Adrenal gland (tissue), 12 donors: ENCODE data around the gene GLIPR2. TPM values are rescaled to one million over a fixed set of nuclear protein-coding genes. Genes with fewer than 3 reads are reported as not detected.

ENCODE experiments used
- DNase-seq, 7 donors: peaks; one replicate each; pipeline ENCODE4 v3.0.0-alpha.2; 2019 to 2020
- H3K27ac ChIP-seq, 5 donors: fragments of 200-600 bp; sonication (generic) in 4 of 5; 1 replicate in 3 of 5; 2 replicates in 2 of 5; pipeline versions ENCODE4 v1.5.1 to v1.8.0; 2016 to 2020; ENCODE audit warnings: mild to moderate bottlenecking in 1 of 5
- H3K27me3 ChIP-seq: fragments of 200-600 bp; 2 replicates; pipeline ENCODE4 v1.8.0; 2021
- H3K36me3 ChIP-seq, 2 donors: fragments of 200-600 bp; replicated peaks in 1 of 2; 1 replicate in 1 of 2; 2 replicates in 1 of 2; pipeline versions ENCODE4 v1.5.1 to v1.8.0; 2018 to 2022
- H3K4me1 ChIP-seq, 2 donors: fragments of 200-600 bp; replicated peaks in 1 of 2; 1 replicate in 1 of 2; 2 replicates in 1 of 2; pipeline versions ENCODE4 v1.5.1 to v1.8.0; 2018 to 2021
- H3K4me3 ChIP-seq, 4 donors: fragments of 200-600 bp; sonication (generic) in 3 of 4; one replicate each; pipeline ENCODE4 v1.5.1; 2016 to 2018
- H3K9me3 ChIP-seq, 3 donors: fragments of 200-600 bp; sonication (generic) in 1 of 3; replicated peaks in 1 of 3; 1 replicate in 2 of 3; 2 replicates in 1 of 3; pipeline versions ENCODE4 v1.5.1 to v1.8.0; 2016 to 2021
- CTCF ChIP-seq, 6 experiments: fragments of 450-650 bp in 4 of 6; fragments of 200-600 bp in 2 of 6; sonication (generic) in 1 of 6; IDR thresholded peaks; 1 replicate in 5 of 6; 2 replicates in 1 of 6; pipeline versions ENCODE4 v1.5.1 to v1.8.0; 2016 to 2021; ENCODE audit warnings: antibody characterized with exemption in 6 of 6, mild to moderate bottlenecking in 2 of 6, moderate library complexity in 1 of 6
- POLR2A ChIP-seq, 2 donors: fragments of 450-650 bp; IDR thresholded peaks; one replicate each; pipeline ENCODE4 v1.6.1; 2017; ENCODE audit warnings: antibody characterized with exemption in 2 of 2, mild to moderate bottlenecking in 2 of 2, moderate library complexity in 1 of 2
- WGBS, 4 donors: extraction: QIAGEN DNeasy Blood & Tissue Kit in 2 of 4; methylation state at CpG; one replicate each; pipeline versions ENCODE4 v1.1.5 to v1.1.7; 2013 to 2017; 5-methylcytosine and 5-hydroxymethylcytosine counted together
- intact Hi-C, 2 donors: fragments of 100-400 bp; cut with DNase I; formaldehyde crosslinking; loops; one replicate each; pipeline versions ENCODE4 v1.14.1 to v1.15.0; 2022 to 2023
- polyA plus RNA-seq, 3 donors: library from polyadenylated mRNA; stranded (reverse); fragments of 200-250 nt in 2 of 3; fragments of 350-450 nt in 1 of 3; fragmentation: Illumina TruSeq in 1 of 3; extraction: RNeasy Lipid Tissue Mini Kit (QIAGEN cat#74804) in 1 of 3; gene quantifications; one replicate each; pipeline ENCODE4 v1.2.3, GENCODE V29; 2013 to 2014
- total RNA-seq, 9 donors: library from RNA; depleted of rRNA in 4 of 9; stranded (reverse); fragments of >200 nt in 4 of 9; fragments of 120-200 nt in 1 of 9; fragmentation: NEBNext Ultra II Directional in 1 of 9; extraction: Animal tissue kit (Norgen Biotek cat#: 25700) in 1 of 9; gene quantifications; one replicate each; pipeline versions ENCODE4 v1.1.0 to v1.2.4, GENCODE V29; 2013 to 2023
- donor health status: healthy with polysubstance abuse.
- donor health status: Bipolar disorder and iron deficiency.
- donor health status: DM: yes; HTN: yes; CAD: no.
- donor health status: DM: no; HTN: no; CAD: no.
- donor health status: DM: no; HTN: no; CAD: no.
- donor health status: DM: yes; HTN: yes; CAD: no.

Gene GLIPR2
- total and polyA plus RNA-seq, 12 donors: 16.1 to 56.3 (median 33.5) TPM

DNA sequence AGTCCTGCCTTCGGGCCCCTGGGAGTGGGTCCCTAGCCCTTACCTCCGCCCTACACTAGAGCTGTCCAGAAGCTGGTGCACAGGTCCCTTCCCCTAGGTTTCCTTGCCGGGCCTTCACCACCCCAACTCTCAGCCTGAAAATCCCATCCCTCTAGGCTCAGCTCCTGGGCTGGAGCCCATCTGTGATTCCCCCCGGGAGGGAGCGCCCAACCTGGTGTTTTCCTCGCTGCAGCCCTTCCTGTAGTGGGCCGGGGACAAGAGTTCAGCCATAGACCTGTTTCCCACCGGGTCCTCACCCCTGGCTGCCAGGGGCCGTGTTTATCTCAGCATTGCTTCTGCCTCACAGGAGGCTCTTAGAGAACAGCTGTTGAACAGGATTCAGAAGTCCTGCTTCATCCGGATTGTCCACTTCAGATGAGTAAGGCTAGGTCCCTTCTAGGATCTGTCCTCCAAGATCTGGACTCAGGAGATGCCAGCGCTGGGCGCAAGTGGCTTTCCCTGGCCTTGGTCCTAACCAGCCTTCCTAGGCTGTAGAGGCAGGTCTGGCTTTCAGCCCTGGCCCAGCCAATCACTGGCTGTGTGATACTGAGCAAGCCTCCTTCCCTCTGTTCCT is 965 bp downstream of the GLIPR2 start:
- peak in 2 of 7 donors; percentile 35 to 36 for DNase-seq
- intact Hi-C loops: no loop called here
- Histone ChIP-seq H3K36me3 (no peaks in the 10 kb centered on the region), H3K27me3 (no peaks in the 10 kb centered on the region), H3K4me3 (peak overlapping the region in 3 of 4 donors; percentile 34 to 89 (median 41)), H3K9me3 (no peaks in the 10 kb centered on the region), H3K27ac (peak overlapping the region in 1 of 5 donors; percentile 67), H3K4me1 (peaks cover 12 to 37% of the 10 kb centered on the region in 2 donors)
- TF ChIP-seq POLR2A (IDR thresholded peaks at IDR 0.05) (no peak), CTCF (IDR thresholded peaks at IDR 0.05) (no peak)
- 25 to 35% (median 31%) methylated on average over 3 to 12 of the region's 12 CpGs for WGBS, 4 donors

GRCh38 chr9:36138496-36138895 is 2.0 kb downstream of the GLIPR2 start:
- H3K27ac ChIP-seq: no peak overlapping the region
- no peaks in the 10 kb centered on the region for H3K9me3 ChIP-seq
- no peaks in the 10 kb centered on the region for H3K36me3 ChIP-seq
- H3K27me3 ChIP-seq: no peaks in the 10 kb centered on the region
- no peak for DNase-seq
- TF ChIP-seq CTCF (IDR thresholded peaks at IDR 0.05) (no peak), POLR2A (IDR thresholded peaks at IDR 0.05) (no peak)
- peaks cover 21 to 47% of the 10 kb centered on the region in 2 donors for H3K4me1 ChIP-seq
- no peak overlapping the region for H3K4me3 ChIP-seq
- intact Hi-C loops: no loop called here
- WGBS, 4 donors: 91 to 98% (median 95%) methylated on average over 10 of the region's 10 CpGs

GRCh38 chr9:36138901-36139300 is 2.4 kb downstream of the GLIPR2 start:
- TF ChIP-seq CTCF (IDR thresholded peaks at IDR 0.05) (no peak), POLR2A (IDR thresholded peaks at IDR 0.05) (no peak)
- Histone ChIP-seq H3K36me3 (no peaks in the 10 kb centered on the region), H3K4me1 (peaks cover 21 to 48% of the 10 kb centered on the region in 2 donors), H3K27ac (no peak overlapping the region), H3K9me3 (no peaks in the 10 kb centered on the region), H3K27me3 (no peaks in the 10 kb centered on the region), H3K4me3 (no peak overlapping the region)
- 80 to 93% (median 92%) methylated on average over 5 of the region's 5 CpGs for WGBS, 4 donors
- no peak for DNase-seq
- intact Hi-C loops: no loop called here

- Histone ChIP-seq H3K4me1 (peaks cover 21 to 48% of the 10 kb centered on the region in 2 donors), H3K36me3 (no peaks in the 10 kb centered on the region), H3K4me3 (no peak overlapping the region), H3K27ac (peak overlapping the region in 1 of 5 donors; percentile 48), H3K27me3 (no peaks in the 10 kb centered on the region), H3K9me3 (no peaks in the 10 kb centered on the region)
- peak in 1 of 7 donors; percentile 37 for DNase-seq
- 81 to 85% (median 83%) methylated on average over 11 of the region's 11 CpGs for WGBS, 4 donors
- no peak for TF ChIP-seq POLR2A (IDR thresholded peaks at IDR 0.05)
- no peak for TF ChIP-seq CTCF (IDR thresholded peaks at IDR 0.05)
- intact Hi-C loops: no loop called here
Observed at GRCh38 chr9:36140086-36141084, 3.9 kb downstream of the GLIPR2 start.
